ENCODE results near the gene TP73.
A peak's percentile ranks its signal among the peaks of the same experiment; 100 is the strongest.

TP73 gene

GRCh38 chr1:3656450-3657095 lies 4.3 kb downstream of the TP73 start:
- no peak for DNase-seq

DNA sequence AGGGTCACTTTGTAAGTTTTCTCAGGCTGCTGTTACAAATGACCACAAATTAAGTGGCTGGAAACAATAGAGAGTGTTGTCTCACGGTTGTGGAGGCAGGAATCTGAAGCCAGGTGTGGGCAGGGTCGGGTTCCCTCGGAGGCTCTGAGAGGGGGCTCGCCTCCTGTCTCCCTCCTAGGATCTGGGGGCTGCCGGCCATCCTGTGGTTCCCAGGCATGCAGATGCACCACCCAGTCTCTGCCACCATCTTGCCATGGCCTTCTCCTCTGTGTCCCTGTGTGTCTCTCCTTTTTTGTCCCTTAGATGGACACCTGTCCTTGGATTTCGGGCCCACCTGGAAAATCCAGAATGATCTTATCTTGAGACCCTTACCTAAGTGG lies 4.8 kb downstream of the TP73 start:
- DNase-seq: no peak

- DNase-seq: no peak
These were observed 5.4 kb downstream of the TP73 start for GRCh38 chr1:3657578-3658230.

DNA sequence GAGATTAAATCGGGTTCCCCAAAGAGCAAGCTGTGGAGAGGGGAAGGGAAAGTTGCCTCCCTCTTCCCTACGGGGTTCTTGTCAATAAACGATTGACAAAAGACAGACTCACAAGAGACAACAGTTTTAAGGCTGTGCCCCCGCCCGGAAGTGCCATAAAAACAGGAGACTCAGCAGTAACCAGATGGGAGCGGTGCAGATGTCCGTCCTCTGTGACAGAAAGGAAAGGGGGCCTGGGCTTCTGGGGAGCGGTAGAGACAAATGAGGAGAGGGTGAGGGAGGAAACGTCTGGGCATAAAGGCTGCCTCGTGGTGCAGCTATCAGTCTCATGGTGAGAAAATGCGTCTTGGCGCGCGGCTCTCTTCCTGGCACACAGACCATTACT lies 5.9 kb downstream of the TP73 start:
- DNase-seq: no peak

DNA sequence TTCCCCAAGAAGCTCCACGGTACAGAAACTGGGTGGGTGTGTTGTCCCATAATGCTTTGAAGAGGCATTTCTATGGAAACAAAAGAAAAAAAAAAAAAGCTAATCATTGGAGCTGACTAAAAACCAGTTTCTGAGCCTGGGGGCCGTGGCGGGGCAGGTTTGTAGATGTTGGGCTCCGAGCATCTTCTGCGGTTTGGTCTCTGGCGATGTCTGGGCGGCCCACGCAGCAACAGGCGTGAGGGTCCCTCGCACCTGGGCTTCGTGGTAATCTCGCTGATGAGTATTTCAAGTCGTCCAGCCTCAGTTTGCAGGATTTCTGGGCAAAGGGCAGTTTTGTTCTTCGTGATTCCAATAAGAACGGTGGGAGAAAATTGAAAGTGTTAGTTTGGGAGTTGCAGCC lies 6.8 kb downstream of the TP73 start:
- no peak for DNase-seq

GRCh38 chr1:3660704-3661103 lies 8.4 kb downstream of the TP73 start:
- DNase-seq: no peak

GRCh38 chr1:3661631-3662030 lies 9.3 kb downstream of the TP73 start:
- no peak for DNase-seq

- DNase-seq: no peak
These were observed 9.9 kb downstream of the TP73 start for GRCh38 chr1:3662080-3662671.

GRCh38 chr1:3663999-3664699 lies 11.8 kb downstream of the TP73 start:
- no peak for DNase-seq

DNA sequence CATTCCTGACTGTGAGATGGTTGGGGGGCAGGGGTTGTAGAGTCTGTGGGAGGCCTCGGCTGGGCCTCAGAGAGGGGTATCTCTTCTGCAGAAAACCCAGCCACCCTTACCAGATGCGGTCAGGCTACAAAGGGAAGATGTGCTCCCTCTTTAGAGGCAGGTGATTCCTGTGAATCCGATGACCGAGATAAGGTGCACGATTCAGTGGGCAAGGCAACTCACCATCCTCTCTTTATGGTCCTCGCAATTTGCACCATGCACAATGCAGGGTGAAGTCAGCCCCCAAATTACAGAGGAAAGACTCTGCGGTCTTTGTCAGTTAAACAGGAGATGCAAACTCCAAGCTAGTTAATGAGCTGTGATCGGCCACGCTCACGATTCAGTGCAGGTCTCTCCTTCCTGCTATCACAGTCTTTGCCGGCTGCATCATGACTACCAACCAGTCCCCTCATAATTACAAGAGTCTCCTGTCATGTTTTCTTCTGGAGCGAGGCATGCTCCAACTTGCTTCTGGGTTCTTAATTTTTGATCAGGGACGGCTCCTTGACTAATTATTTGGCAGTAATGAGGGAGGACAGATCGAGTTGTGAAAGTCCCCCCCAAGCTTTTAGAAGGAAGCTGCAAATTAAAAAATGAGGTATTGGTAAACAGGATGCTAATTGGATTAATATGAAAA lies 12.5 kb downstream of the TP73 start:
- DNase-seq: no peak

DNA sequence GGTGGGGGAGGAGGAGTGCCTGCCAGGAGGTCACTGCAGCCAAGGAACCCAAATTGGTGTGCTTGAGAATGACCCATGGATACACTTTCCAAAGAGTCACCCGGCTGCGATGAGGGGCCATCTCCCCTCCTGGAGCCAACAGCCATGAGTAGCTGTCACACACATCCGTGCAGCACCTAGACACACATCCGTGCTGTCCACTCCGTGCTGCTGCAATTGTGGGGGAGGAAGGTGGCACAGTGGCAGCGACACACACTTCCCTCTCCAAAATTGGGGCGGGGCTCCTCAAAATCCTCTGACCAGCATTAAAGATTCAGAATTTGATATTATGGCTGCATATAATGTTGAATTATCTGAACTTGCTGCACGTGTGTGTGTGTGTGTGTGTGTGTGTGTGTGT lies 15.8 kb downstream of the TP73 start:
- no peak for DNase-seq

GRCh38 chr1:3668585-3669300 lies 16.4 kb downstream of the TP73 start:
- peak; percentile 71 for DNase-seq

DNA sequence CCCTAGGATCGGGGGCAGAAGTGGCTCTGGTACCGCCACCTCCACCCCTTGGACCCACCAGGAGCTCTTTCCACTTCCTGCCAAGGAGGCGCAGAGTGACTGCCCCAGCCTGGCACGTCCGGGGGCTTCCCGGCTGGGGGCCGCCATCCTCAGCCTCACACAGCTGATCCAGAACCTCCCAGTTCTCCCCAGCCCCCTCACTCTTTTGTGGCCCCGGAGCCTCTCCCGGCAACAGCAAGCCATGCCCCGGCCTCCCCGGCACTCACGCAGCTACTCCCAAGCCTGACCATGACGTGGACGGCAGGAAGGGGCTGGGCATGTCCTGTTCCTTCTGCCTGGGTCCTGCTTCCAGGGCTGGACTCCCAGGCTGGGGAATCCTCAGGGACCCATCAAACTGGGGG lies 17.1 kb downstream of the TP73 start:
- no peak for DNase-seq

DNA sequence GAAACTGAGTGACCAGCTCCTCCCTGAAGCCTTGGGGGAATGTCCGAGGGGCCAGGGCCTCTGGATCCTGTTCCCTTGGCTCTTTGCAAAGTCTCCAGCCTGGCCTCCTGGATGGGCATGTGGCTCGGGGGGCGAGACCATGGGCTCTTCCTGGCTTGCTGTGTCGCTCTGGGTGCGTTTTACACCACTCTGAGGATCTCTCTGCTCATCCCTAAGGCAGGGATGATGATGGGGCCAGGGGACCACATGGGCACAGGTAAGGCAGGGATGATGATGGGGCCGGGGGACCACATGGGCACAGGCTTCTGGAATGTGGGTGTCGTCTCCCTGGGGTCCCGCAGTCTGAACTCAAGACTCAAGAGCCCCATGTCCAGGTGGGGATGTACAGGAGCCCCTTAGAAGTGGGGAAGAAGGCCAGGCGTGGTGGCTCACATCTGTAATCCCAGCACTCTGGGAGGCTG lies 17.7 kb downstream of the TP73 start:
- no peak for DNase-seq

DNA sequence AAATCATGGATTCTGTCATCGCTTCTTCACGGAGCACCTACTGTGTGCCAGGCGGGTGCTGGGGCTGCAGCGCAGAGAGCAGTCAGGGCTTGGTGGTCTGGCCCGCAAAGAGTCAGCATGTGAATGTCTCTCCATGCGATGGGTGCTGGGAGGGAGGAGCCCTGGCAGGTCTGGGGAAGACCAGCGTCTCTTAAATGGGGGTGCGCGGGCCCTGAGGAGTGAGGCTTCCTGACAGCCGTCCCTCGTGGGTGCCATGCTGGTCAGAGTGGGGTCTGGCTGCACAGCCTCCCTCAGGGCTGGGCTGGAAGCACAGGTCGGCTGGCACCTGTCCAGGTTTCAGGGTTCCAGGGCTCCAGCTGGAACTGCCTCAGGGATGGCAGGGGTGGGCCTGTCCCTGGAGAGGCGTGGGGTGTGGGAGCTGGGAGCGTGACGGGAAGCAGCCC lies 18.5 kb downstream of the TP73 start:
- no peak for DNase-seq

DNA sequence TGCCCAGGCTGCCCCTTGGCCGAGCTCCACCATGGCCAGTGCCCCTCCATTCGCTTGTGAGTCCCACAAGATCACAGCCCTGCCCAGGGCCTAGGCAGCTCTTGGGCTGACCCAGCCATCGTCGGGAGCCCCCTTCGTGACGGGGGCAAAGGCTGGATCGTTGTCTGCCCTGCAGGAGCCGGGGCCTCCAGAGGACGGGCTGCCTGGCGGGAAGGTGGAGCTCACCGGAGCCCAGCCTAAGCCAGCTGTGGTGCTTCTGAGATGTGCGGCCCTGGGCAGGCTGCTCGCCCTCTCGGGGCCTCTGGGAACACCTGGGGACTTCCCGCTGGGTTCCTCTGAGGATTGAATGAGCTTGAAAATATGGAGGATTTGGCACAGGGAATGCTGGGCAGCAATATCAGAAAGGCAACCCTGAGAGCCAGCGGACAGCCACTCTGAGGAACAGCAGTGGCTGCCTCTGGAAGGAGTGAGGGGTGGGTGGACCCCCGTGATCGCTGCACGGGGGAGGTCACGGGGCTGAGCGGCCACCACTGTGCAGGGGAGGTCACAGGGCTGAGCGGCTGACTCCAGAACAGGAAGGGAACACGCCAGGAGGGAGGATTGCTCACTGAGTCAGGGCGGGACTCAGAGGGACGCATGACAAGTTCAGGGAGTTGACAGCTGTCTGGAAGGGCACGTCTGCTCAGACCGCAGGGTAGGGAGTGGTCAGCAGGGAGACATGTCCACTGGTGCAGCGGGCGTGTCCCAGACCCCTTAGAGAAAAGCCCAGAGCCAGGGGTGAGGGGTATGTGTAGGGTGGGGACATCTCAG lies 19.3 kb downstream of the TP73 start:
- no peak for DNase-seq

DNA sequence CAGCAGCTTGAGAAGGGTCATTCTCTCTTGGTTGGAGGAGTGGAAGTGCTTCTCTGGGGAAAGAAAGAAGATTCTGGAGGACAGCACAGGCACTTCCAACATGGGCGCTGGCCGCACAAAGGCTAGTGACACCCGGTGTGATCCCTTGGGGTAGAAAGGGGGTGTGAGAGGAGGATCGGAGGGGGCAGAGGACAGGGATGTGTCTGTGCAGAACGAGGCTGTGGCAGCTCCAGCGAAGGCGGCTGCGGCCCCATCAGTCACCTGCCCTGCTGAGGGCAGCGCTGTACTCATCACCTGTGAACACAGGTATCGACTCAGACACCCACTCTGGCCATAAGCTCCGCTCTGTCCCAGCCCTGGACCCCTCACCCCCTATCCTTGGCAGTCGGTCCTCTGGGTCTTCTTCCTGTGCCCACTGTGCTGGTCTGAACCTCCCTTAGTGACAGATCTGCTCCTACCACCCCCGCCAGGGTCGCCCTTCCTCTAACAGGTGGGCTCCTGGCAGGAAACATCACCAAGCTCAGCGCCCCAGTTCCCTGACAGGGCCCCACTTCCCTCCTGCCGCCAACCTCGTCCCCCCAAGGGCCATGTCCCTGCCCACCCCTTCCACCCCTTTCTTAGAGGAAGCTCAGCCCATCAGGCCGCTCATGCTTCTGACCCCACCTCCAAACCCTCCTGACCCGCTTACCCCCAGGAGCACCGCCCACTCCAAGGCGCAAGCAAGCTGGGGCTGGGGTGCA lies 20.1 kb downstream of the TP73 start:
- no peak for DNase-seq

GRCh38 chr1:3672971-3673361 lies 20.6 kb downstream of the TP73 start:
- no peak for DNase-seq

DNA sequence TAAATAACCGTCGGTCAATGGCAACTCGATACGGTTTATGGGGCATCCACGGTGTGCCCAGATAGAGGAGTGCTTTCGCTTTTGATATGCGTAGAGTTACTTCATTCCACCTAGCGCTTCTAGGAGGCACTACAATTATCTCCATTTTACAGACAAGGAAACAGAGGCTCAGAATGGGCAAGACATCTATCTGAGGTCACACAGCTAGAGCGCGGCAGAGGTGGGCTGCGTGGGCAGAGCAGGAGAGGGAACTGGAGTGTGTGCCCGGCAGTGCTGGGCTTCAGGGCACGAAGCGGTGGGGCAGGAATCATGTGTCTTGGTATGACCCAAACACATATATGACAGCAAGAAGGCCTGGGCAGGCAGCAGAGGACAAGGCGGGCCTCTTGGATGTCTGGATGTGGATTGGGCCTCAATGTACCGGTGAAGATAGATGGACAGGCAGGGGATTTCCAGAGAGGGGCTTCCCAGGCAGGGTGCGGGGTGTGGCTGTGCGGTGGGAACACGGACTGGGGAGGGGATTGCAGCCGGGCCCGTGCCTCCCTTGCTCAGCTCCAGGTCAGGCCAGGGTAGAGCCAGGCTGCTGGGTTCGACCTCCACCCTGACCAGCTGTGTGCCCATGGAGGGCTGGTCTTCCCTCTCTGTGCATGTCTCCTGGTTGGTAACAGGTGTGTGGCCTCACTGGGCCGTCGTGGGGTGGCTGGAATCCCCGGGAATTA lies 21.2 kb downstream of the TP73 start:
- no peak for DNase-seq
